GM18951 (cell line): ENCODE data around the gene MTHFSD.

Experiments used
- POLR2A ChIP-seq: IDR thresholded peaks from 4 replicates; pipeline ENCODE4 v1.6.1; 2011; ENCODE audit warnings: mild to moderate bottlenecking; ENCODE audit not compliant: insufficient read length, insufficient read depth; ENCODE audit errors: extremely low read depth
- in situ Hi-C: fragments of 300-500 bp; cut with MboI; formaldehyde crosslinking; loops from one replicate; pipeline ENCODE4 v1.12.0; 2022; ENCODE audit warnings: low sequenced_read_pairs, mixed read lengths, inconsistent platforms; ENCODE audit not compliant: unreplicated experiment

Gene MTHFSD

DNA sequence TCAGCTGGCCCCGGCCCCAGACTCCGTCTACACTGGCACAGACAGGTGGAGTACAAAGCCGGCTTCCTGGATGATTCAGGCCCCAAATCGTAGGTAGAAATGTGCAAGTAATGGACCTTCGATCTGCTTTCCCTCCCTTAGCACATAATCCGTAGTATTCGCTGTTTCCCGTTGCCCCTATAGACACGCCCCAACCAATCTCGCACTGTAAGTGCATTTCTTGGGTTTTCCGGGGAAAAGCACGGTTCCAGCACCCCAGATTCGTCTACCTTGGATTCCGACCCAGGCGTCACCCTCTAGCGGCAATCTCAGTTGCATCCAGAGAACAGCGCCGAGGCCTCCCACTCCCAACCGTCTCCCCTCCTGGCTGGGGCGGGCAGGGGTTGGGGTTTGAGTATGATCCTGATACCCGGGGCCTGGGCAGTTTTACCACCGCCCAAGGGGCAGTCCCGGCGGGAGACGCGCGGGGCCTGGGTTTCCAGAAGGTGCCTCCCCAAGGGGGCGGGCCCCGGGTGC lies 56.8 kb downstream of the MTHFSD start:
- no peak for TF ChIP-seq POLR2A
- in situ Hi-C loops: no loop called here

GRCh38 chr16:86497551-86498021 lies 57.4 kb downstream of the MTHFSD start:
- no peak for TF ChIP-seq POLR2A
- in situ Hi-C loops: no loop called here

DNA sequence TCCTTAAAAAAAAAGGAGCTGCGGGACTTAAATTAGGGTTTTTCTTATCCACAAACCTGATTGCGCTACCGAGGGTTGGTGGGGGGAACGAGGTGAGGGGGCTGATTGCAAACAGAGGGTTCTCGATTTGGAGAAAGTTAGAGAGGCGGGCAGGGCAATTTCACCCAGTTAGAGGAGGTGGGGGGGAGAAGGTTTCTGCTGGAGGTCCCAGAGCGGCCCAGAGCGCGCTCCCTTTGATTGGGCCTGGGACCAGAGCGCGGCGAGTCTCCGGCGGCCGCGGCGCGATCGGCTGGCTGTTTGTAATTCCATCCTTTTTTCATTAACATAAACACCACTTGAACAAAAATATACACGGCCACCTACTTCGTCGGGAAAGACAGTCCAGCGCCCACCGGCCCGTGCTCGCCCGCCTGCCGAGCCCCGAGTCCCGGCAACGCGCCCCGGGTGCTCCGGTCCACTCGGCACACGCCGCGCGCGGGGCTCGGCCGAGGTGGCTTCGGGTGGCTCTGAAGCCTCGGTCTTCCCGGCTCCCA lies 58.0 kb downstream of the MTHFSD start:
- TF ChIP-seq POLR2A: no peak
- in situ Hi-C loops: no loop called here

- TF ChIP-seq POLR2A: no peak
Observed at GRCh38 chr16:86496262-86496928, 58.6 kb downstream of the MTHFSD start.

GRCh38 chr16:86495756-86496261 lies 59.2 kb downstream of the MTHFSD start:
- in situ Hi-C loops: no loop called here
- TF ChIP-seq POLR2A: no peak

More at GRCh38 chr16:86496262-86496928, 58.6 kb downstream of the MTHFSD start:
- in situ Hi-C loops: no loop called here

DNA sequence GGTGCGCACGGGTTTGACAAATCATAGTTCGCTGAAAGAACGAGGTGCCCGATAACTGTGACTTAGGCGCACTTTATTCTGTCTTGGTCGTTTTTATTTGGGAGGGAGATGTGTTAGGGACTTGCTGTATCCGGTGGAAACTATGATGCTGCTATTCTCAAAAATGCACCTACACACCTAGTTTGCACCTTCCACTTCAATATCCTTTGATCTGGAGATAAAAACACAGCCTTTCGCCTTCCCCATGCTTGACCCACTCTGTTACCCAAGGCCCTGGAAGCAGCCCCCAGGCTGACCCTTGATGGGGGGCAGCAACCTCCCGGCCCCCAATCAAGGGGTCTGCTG lies 59.7 kb downstream of the MTHFSD start:
- no peak for TF ChIP-seq POLR2A
- in situ Hi-C loops: no loop called here

DNA sequence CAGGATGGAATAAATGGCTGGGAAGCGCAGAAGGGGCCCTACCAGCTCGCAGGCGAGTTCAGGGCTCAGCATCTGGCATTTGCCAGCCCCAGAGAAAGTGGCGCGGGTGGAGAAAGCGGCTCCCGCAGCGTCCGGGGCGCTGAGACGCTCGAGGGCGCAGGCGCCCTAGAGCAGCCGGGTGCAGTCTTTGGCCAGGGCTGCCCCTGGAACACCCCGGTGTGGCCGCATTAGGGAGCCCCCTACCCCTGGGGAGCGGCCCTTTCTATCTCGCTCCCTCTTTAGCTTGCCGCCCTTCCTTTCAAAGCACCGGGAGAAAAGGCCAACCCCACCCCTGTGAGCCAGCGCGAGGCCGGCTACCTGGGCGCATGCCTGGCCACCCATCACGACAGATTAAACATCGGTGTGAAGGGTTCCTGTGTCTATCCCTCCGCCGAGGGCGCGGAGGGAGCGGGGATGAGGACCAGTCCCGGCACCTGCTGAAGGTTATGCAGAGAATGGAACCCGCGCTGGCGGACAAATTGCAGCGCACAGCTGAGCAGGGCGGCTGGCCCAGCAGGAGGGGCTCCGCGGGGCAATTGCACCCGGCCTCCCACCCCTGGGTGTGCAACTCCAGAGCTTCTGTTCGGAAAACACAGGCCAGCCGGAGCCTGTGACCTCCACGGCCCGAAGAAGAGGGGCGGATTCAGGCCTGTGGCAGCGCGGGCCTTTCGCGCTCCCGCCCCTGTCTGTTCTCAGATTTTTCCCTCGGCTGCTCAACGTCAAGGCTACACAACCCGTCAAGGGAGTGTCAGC lies 60.3 kb downstream of the MTHFSD start:
- TF ChIP-seq POLR2A: no peak
- in situ Hi-C loops: no loop called here

- in situ Hi-C loops: no loop called here
Observed at GRCh38 chr16:86494039-86494564, 60.9 kb downstream of the MTHFSD start.

GRCh38 chr16:86492961-86493629 lies 61.9 kb downstream of the MTHFSD start:
- TF ChIP-seq POLR2A: no peak
- in situ Hi-C loops: no loop called here

More at GRCh38 chr16:86494039-86494564, 60.9 kb downstream of the MTHFSD start:
- no peak for TF ChIP-seq POLR2A

GRCh38 chr16:86492267-86492960 lies 62.6 kb downstream of the MTHFSD start:
- in situ Hi-C loops: no loop called here
- no peak for TF ChIP-seq POLR2A

- TF ChIP-seq POLR2A: no peak
- in situ Hi-C loops: no loop called here
Observed at GRCh38 chr16:86491640-86492023, 63.4 kb downstream of the MTHFSD start.
